H1 (cell line): ENCODE results near the gene OR56A5. TPM values are rescaled to one million over a fixed set of nuclear protein-coding genes. Genes with fewer than 3 reads are reported as not detected.

ENCODE experiments used
- CTCF ChIA-PET: fragments of 300-600 bp; sonication (Branson Sonifier 250); formaldehyde crosslinking; loops from one replicate; lab custom pipeline; 2021; ENCODE audit not compliant: partially characterized antibody; lab: Charles Lee
- POLR2A ChIA-PET: fragments of 300-600 bp; sonication (Branson Sonifier 250); formaldehyde crosslinking; loops from one replicate; lab custom pipeline; 2021; ENCODE audit warnings: inconsistent platforms; ENCODE audit not compliant: partially characterized antibody; lab: Charles Lee
- DNase-seq, 2 experiments: peaks; one replicate each; pipeline versions ENCODE4 v3.0.0 to v3.0.0-alpha.2; 2010 to 2022; ENCODE audit warnings: low spot score in 2 of 2, low read depth in 1 of 2, mixed read lengths in 1 of 2
- FAIRE-seq: peaks from 2 replicates; lab custom pipeline; 2011; peaks lifted over from hg19 to GRCh38; lab: Jason Lieb, UNC
- H2AFZ ChIP-seq: 2 replicates; pipeline ENCODE4 v1.8.1; 2012; ENCODE audit warnings: low read length, inconsistent platforms
- H2AK5ac ChIP-seq: 2 replicates; pipeline ENCODE4 v1.6.1; 2013; ENCODE audit warnings: low read depth, low read length
- H2BK120ac ChIP-seq: replicated peaks from 2 replicates; pipeline ENCODE3; 2013; ENCODE audit warnings: low read depth, low read length, inconsistent platforms
- H2BK12ac ChIP-seq: 2 replicates; pipeline ENCODE4 v1.6.1; 2013; ENCODE audit warnings: low read depth, low read length
- H2BK15ac ChIP-seq: 2 replicates; pipeline ENCODE4 v1.6.1; 2013; ENCODE audit warnings: low read length
- H2BK20ac ChIP-seq: 2 replicates; pipeline ENCODE4 v1.6.1; 2013; ENCODE audit warnings: low read length
- H2BK5ac ChIP-seq: 2 replicates; pipeline ENCODE4 v1.6.1; 2013; ENCODE audit warnings: low read depth, low read length
- H3K14ac ChIP-seq: 2 replicates; pipeline ENCODE4 v1.6.1; 2013; ENCODE audit warnings: inconsistent platforms; ENCODE audit not compliant: insufficient read length
- H3K18ac ChIP-seq: 2 replicates; pipeline ENCODE4 v1.6.1; 2013; ENCODE audit warnings: low read length; ENCODE audit errors: extremely low read depth
- H3K23ac ChIP-seq: 2 replicates; pipeline ENCODE4 v1.6.1; 2013; ENCODE audit warnings: inconsistent platforms; ENCODE audit not compliant: insufficient read length
- H3K23me2 ChIP-seq: 2 replicates; pipeline ENCODE4 v1.6.1; 2013; ENCODE audit warnings: low read depth, low read length
- H3K27ac ChIP-seq: 2 replicates; pipeline ENCODE4 v1.6.1; 2011; ENCODE audit warnings: low read depth, low read length, inconsistent platforms
- H3K27me3 ChIP-seq, 4 experiments: replicated peaks in 1 of 4; 1 replicate in 1 of 4; 2 replicates in 3 of 4; pipeline versions ENCODE4 v1.6.1 to v1.8.1; 2011 to 2013; ENCODE audit warnings: low read length in 3 of 4, mild to moderate bottlenecking in 3 of 4, inconsistent platforms in 2 of 4, mixed read lengths in 2 of 4, moderate library complexity in 1 of 4; ENCODE audit not compliant: control insufficient read depth in 3 of 4, insufficient read depth in 3 of 4; ENCODE audit errors: extremely low read depth in 1 of 4
- H3K36me3 ChIP-seq, 4 experiments: 2 replicates each; pipeline versions ENCODE4 v1.6.1 to v1.8.1; 2011 to 2013; ENCODE audit warnings: mild to moderate bottlenecking in 4 of 4, low read length in 3 of 4, moderate library complexity in 2 of 4, control low read depth in 1 of 4, inconsistent platforms in 1 of 4; ENCODE audit not compliant: insufficient read depth in 4 of 4, control insufficient read depth in 2 of 4
- H3K4ac ChIP-seq: replicated peaks from 2 replicates; pipeline ENCODE3; 2013; ENCODE audit warnings: low read length, low read depth, mixed read lengths, inconsistent platforms; ENCODE audit not compliant: insufficient read length
- H3K4me1 ChIP-seq, 4 experiments: replicated peaks in 1 of 4; 1 replicate in 1 of 4; 2 replicates in 3 of 4; pipeline versions ENCODE4 v1.6.1 to v1.8.1; 2011 to 2013; ENCODE audit warnings: low read length in 3 of 4, inconsistent platforms in 2 of 4, mixed read lengths in 1 of 4; ENCODE audit not compliant: insufficient read depth in 4 of 4, control insufficient read depth in 3 of 4
- H3K4me2 ChIP-seq, 2 experiments: 2 replicates each; pipeline versions ENCODE4 v1.6.1 to v1.8.1; 2011 to 2013; ENCODE audit warnings: low read depth in 2 of 2, low read length in 2 of 2, control low read depth in 1 of 2, inconsistent platforms in 1 of 2, mild to moderate bottlenecking in 1 of 2; ENCODE audit not compliant: insufficient read depth in 1 of 2
- H3K4me3 ChIP-seq, 4 experiments: fragments of 200-600, 300-600 bp in 1 of 4; sonication (generic), shearing (Covaris generic), sonication (Bioruptor Twin) in 1 of 4; 2 replicates each; pipeline versions ENCODE4 v1.5.1 to v1.8.1; 2011 to 2016; ENCODE audit warnings: low read length in 4 of 4, low read depth in 3 of 4, control low read depth in 2 of 4, inconsistent platforms in 2 of 4, mild to moderate bottlenecking in 2 of 4, mixed read lengths in 1 of 4, moderate library complexity in 1 of 4; ENCODE audit not compliant: insufficient read depth in 2 of 4; ENCODE audit errors: extremely low read depth in 1 of 4
- H3K56ac ChIP-seq: replicated peaks from 2 replicates; pipeline ENCODE3; 2013; ENCODE audit warnings: low read depth, mild to moderate bottlenecking, mixed read lengths, low read length, inconsistent platforms; ENCODE audit not compliant: insufficient read length
- H3K79me1 ChIP-seq: 2 replicates; pipeline ENCODE4 v1.6.1; 2013; ENCODE audit warnings: low read depth, low read length, control low read depth
- H3K79me2 ChIP-seq, 2 experiments: 2 replicates each; pipeline versions ENCODE4 v1.6.1 to v1.8.1; 2012 to 2013; ENCODE audit warnings: low read length in 2 of 2, mild to moderate bottlenecking in 2 of 2, inconsistent platforms in 1 of 2; ENCODE audit not compliant: insufficient read depth in 2 of 2, control insufficient read depth in 1 of 2
- H3K9ac ChIP-seq, 4 experiments: replicated peaks in 1 of 4; 1 replicate in 1 of 4; 2 replicates in 3 of 4; pipeline versions ENCODE4 v1.6.1 to v1.8.1; 2011 to 2013; ENCODE audit warnings: low read depth in 3 of 4, low read length in 3 of 4, control low read depth in 2 of 4, mild to moderate bottlenecking in 2 of 4, moderate library complexity in 2 of 4, inconsistent platforms in 1 of 4; ENCODE audit errors: extremely low read depth in 1 of 4
- H3K9me3 ChIP-seq, 2 experiments: 2 replicates each; pipeline versions ENCODE4 v1.6.1 to v1.8.1; 2012 to 2013; ENCODE audit warnings: mild to moderate bottlenecking in 2 of 2, moderate library complexity in 2 of 2, control low read depth in 1 of 2, inconsistent platforms in 1 of 2, low read depth in 1 of 2, low read length in 1 of 2, mixed read lengths in 1 of 2; ENCODE audit not compliant: insufficient read depth in 2 of 2
- H4K20me1 ChIP-seq, 2 experiments: replicated peaks in 1 of 2; 2 replicates each; pipeline versions ENCODE3 to v1.8.1; 2011 to 2013; ENCODE audit warnings: inconsistent platforms in 2 of 2, low read length in 2 of 2, mild to moderate bottlenecking in 1 of 2; ENCODE audit not compliant: insufficient read depth in 2 of 2, control insufficient read depth in 1 of 2
- H4K5ac ChIP-seq: 2 replicates; pipeline ENCODE4 v1.6.1; 2013; ENCODE audit warnings: low read length, low read depth, mixed read lengths, inconsistent platforms; ENCODE audit not compliant: insufficient read length
- H4K8ac ChIP-seq: 2 replicates; pipeline ENCODE4 v1.8.0; 2013; ENCODE audit warnings: mild to moderate bottlenecking, moderate library complexity, low read length, inconsistent platforms; ENCODE audit not compliant: insufficient read depth; ENCODE audit errors: extremely low read depth
- H4K91ac ChIP-seq: replicated peaks from 2 replicates; pipeline ENCODE3; 2013; ENCODE audit warnings: low read length, mixed read lengths, inconsistent platforms; ENCODE audit not compliant: insufficient read length
- ZNF274 ChIP-seq: IDR thresholded peaks from 2 replicates; pipeline ENCODE4 v1.7.0; 2012; ENCODE audit warnings: low read length, borderline replicate concordance; ENCODE audit errors: extremely low read depth
- whole genome bisulfite sequencing, 2 experiments: shearing (Covaris generic) in 1 of 2; methylation state at CpG; one replicate each; pipeline versions ENCODE4 v1.1.6 to v1.1.7; 2013 to 2015; ENCODE audit warnings: low lambda C conversion rate in 2 of 2, mixed read lengths in 2 of 2, inconsistent platforms in 1 of 2, low coverage in 1 of 2, missing lambda C conversion rate in 1 of 2; ENCODE audit not compliant: insufficient replicate concordance in 2 of 2, insufficient coverage in 1 of 2, insufficient read length in 1 of 2; ENCODE audit errors: extremely low coverage in 1 of 2, missing lambda C conversion rate in 1 of 2; 5-methylcytosine and 5-hydroxymethylcytosine counted together
- polyA plus RNA-seq, 7 experiments: library from polyadenylated mRNA; depleted of rRNA in 3 of 7; stranded (reverse) in 5 of 7; unstranded in 2 of 7; fragments of >200 nt in 5 of 7; fragments of 200-250 nt in 2 of 7; gene quantifications; 1 replicate in 5 of 7; 2 replicates in 1 of 7; 4 replicates in 1 of 7; pipeline versions ENCODE4 v1.2.1 to v1.2.3, GENCODE V29; 2011 to 2013; ENCODE audit warnings: missing spikeins in 2 of 7, mixed read lengths in 2 of 7
- total RNA-seq: library from RNA; stranded (reverse); fragmentation: NEBNext Ultra II Directional; extraction: Animal tissue kit (Norgen Biotek cat#: 25700); gene quantifications from 2 replicates; pipeline ENCODE4 v1.2.1, GENCODE V29; 2021
- TF ChIP-seq, protein P1 (sequence below), 3 experiments: IDR thresholded peaks; 1 replicate in 2 of 3; 2 replicates in 1 of 3; pipeline versions ENCODE4 v1.5.1 to v1.6.1; 2011; ENCODE audit warnings: low read length in 3 of 3, mild to moderate bottlenecking in 3 of 3, inconsistent platforms in 2 of 3, low read depth in 1 of 3, moderate library complexity in 1 of 3; ENCODE audit not compliant: insufficient read depth in 1 of 3; ENCODE audit errors: control extremely low read depth in 1 of 3

The OR56A5 gene
- total and polyA plus RNA-seq, 2 of the 8 experiments (the other 6 are each of a cell fraction or from before 2014, with no cell fraction given) = 0.14 TPM; not detected in 1

DNA sequence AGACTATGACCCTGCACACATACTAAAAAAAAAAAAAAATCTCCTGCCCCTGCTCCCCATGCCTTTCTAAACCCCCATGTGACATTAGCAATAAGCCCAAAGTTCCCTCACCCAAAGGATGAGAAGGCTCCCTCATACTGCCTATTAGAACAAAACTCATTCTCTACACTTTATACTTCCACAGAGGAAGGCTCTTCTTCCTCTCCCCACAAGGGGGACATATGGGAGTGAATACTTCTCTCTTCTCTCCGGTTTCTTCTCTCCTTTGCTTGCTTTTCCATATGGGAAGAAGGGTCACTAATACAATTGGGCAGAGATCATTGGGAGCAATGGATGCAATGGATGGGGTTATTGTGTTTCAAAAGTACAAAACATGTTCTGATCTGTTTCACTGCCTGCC, 15.1 kb upstream of the OR56A5 start:
- no peaks in the 10 kb centered on the region for H3K36me3 ChIP-seq
- WGBS, 2 experiments = 64% methylated on average over 1 of the region's 1 CpG; no CpG with 5 or more reads in 1 of the 2 experiments
- H3K23me2 ChIP-seq = no peaks in the 10 kb centered on the region
- CTCF ChIA-PET = no interaction called here
- H3K9me3 ChIP-seq = no peaks in the 10 kb centered on the region
- no peak overlapping the region for H3K23ac ChIP-seq
- no peaks in the 10 kb centered on the region for H4K20me1 ChIP-seq
- H2BK120ac ChIP-seq = no peak overlapping the region
- no peak overlapping the region for H3K4me3 ChIP-seq
- no peak overlapping the region for H2AK5ac ChIP-seq
- H3K79me1 ChIP-seq = no peaks in the 10 kb centered on the region
- H2BK20ac ChIP-seq = no peak overlapping the region
- H3K56ac ChIP-seq = no peak overlapping the region
- no peak overlapping the region for H2BK15ac ChIP-seq
- H2BK12ac ChIP-seq = no peak overlapping the region
- DNase-seq = no peak
- H4K8ac ChIP-seq = no peak overlapping the region
- H4K5ac ChIP-seq = no peak overlapping the region
- no peak overlapping the region for H3K18ac ChIP-seq
- H3K79me2 ChIP-seq = no peaks in the 10 kb centered on the region
- no peak for FAIRE-seq
- H3K4me2 ChIP-seq = no peak overlapping the region
- no peaks in the 10 kb centered on the region for H3K27me3 ChIP-seq
- POLR2A ChIA-PET = no interaction called here
- no peak overlapping the region for H3K14ac ChIP-seq
- no peak overlapping the region for H3K9ac ChIP-seq
- H3K4ac ChIP-seq = no peak overlapping the region
- no peak for TF ChIP-seq ZNF274
- TF ChIP-seq, protein P1, sequence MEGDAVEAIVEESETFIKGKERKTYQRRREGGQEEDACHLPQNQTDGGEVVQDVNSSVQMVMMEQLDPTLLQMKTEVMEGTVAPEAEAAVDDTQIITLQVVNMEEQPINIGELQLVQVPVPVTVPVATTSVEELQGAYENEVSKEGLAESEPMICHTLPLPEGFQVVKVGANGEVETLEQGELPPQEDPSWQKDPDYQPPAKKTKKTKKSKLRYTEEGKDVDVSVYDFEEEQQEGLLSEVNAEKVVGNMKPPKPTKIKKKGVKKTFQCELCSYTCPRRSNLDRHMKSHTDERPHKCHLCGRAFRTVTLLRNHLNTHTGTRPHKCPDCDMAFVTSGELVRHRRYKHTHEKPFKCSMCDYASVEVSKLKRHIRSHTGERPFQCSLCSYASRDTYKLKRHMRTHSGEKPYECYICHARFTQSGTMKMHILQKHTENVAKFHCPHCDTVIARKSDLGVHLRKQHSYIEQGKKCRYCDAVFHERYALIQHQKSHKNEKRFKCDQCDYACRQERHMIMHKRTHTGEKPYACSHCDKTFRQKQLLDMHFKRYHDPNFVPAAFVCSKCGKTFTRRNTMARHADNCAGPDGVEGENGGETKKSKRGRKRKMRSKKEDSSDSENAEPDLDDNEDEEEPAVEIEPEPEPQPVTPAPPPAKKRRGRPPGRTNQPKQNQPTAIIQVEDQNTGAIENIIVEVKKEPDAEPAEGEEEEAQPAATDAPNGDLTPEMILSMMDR (IDR thresholded peaks at IDR 0.05; ENCODE audit: control extremely low read depth in 1 of 3, insufficient read depth in 1 of 3, low read depth in 1 of 3, low read length in 3 of 3) = peak in 1 of 3 experiments; percentile 27; a peak in 2 of 4 replicates
- TF ChIP-seq, all 59 proteins: peak for 1
- no peak overlapping the region for H4K91ac ChIP-seq
- H3K4me1 ChIP-seq = no peaks in the 10 kb centered on the region
- H2BK5ac ChIP-seq = no peak overlapping the region
- no peak overlapping the region for H3K27ac ChIP-seq
- no peak overlapping the region for H2AFZ ChIP-seq
